Neutrophil (primary cell): ENCODE data around the gene SMYD3.
A peak's percentile ranks its signal among the peaks of the same experiment; 100 is the strongest.

Experiments used
- H3K27ac ChIP-seq: fragments of 200-600 bp; sonication (generic); 2 replicates; pipeline ENCODE4 v1.5.1; 2016; ENCODE audit warnings: mild to moderate bottlenecking, moderate library complexity
- H3K27me3 ChIP-seq: fragments of 200-600 bp; sonication (generic); 2 replicates; pipeline ENCODE4 v1.6.0; 2016; ENCODE audit warnings: mild to moderate bottlenecking
- H3K36me3 ChIP-seq: fragments of 200-600 bp; sonication (generic); 2 replicates; pipeline ENCODE4 v1.5.1; 2017
- H3K4me1 ChIP-seq, 2 experiments: fragments of 200-600 bp in 1 of 2; sonication (generic) in 1 of 2; 1 replicate in 1 of 2; 2 replicates in 1 of 2; pipeline versions ENCODE4 v1.5.1 to v1.6.1; 2013 to 2016; ENCODE audit warnings: low read depth in 1 of 2, low read length in 1 of 2, mild to moderate bottlenecking in 1 of 2, moderate library complexity in 1 of 2; ENCODE audit not compliant: control insufficient read depth in 1 of 2, insufficient read depth in 1 of 2
- H3K4me3 ChIP-seq, 2 experiments: fragments of 200-600 bp in 1 of 2; sonication (generic) in 1 of 2; 1 replicate in 1 of 2; 2 replicates in 1 of 2; pipeline ENCODE4 v1.5.1; 2013 to 2016; ENCODE audit warnings: low read depth in 1 of 2, low read length in 1 of 2, mild to moderate bottlenecking in 1 of 2, moderate library complexity in 1 of 2
- H3K9me3 ChIP-seq: fragments of 200-600 bp; sonication (generic); 2 replicates; pipeline ENCODE4 v1.5.1; 2016
- CTCF ChIP-seq: fragments of 200-600 bp; sonication (generic); IDR thresholded peaks from 2 replicates; pipeline ENCODE4 v1.5.1; 2016; ENCODE audit warnings: antibody characterized with exemption

The SMYD3 gene

GRCh38 chr1:246506674-246507481 lies at the start of gene SMYD3:
TSS of gene SMYD3 (minus strand) at chr1:246507279.
- no peaks in the 10 kb centered on the region for H3K36me3 ChIP-seq
- peak within 1 kb of the TSS; percentile 79 to 83 for H3K4me3 ChIP-seq
- peak within 1 kb of the TSS; percentile 54 for H3K27ac ChIP-seq
- no peaks in the 10 kb centered on the region for H3K9me3 ChIP-seq
- peaks cover 6 to 14% of the 10 kb centered on the region in 2 experiments for H3K4me1 ChIP-seq
- TF ChIP-seq CTCF: no peak
- peaks cover 6% of the 10 kb centered on the region for H3K27me3 ChIP-seq

GRCh38 chr1:246554201-246554600 lies 47.1 kb upstream of the SMYD3 start:
- no peaks in the 10 kb centered on the region for H3K9me3 ChIP-seq
- peaks cover 34% of the 10 kb centered on the region for H3K36me3 ChIP-seq

GRCh38 chr1:246552110-246552509 lies 45.0 kb upstream of the SMYD3 start:
- H3K27me3 ChIP-seq: no peaks in the 10 kb centered on the region
- no peaks in the 10 kb centered on the region for H3K4me1 ChIP-seq
- H3K9me3 ChIP-seq: no peaks in the 10 kb centered on the region
- no peak overlapping the region for H3K27ac ChIP-seq
- peaks cover 40% of the 10 kb centered on the region for H3K36me3 ChIP-seq
- no peak overlapping the region for H3K4me3 ChIP-seq
- TF ChIP-seq CTCF: no peak

More at GRCh38 chr1:246554201-246554600, 47.1 kb upstream of the SMYD3 start:
- H3K4me1 ChIP-seq: no peaks in the 10 kb centered on the region
- no peak overlapping the region for H3K27ac ChIP-seq
- TF ChIP-seq CTCF: no peak
- H3K27me3 ChIP-seq: no peaks in the 10 kb centered on the region
- no peak overlapping the region for H3K4me3 ChIP-seq

GRCh38 chr1:246550402-246550801 lies 43.3 kb upstream of the SMYD3 start:
- H3K4me1 ChIP-seq: no peaks in the 10 kb centered on the region
- no peaks in the 10 kb centered on the region for H3K27me3 ChIP-seq
- no peaks in the 10 kb centered on the region for H3K9me3 ChIP-seq
- H3K27ac ChIP-seq: no peak overlapping the region
- H3K4me3 ChIP-seq: no peak overlapping the region
- H3K36me3 ChIP-seq: peaks cover 29% of the 10 kb centered on the region
- no peak for TF ChIP-seq CTCF

- Histone ChIP-seq H3K27me3 (no peaks in the 10 kb centered on the region), H3K9me3 (no peaks in the 10 kb centered on the region), H3K4me1 (no peaks in the 10 kb centered on the region), H3K27ac (no peak overlapping the region), H3K36me3 (peaks cover 34% of the 10 kb centered on the region), H3K4me3 (no peak overlapping the region)
- TF ChIP-seq CTCF: no peak
Measured at GRCh38 chr1:246549665-246550064, 42.6 kb upstream of the SMYD3 start.
